ENCODE data around the gene HOOK2.
"Not testable (repeated sequence)": the region's sequence is repeated elsewhere in the genome, so short reads cannot be mapped to it uniquely, and the experiment has no call there.

Gene HOOK2, protein sequence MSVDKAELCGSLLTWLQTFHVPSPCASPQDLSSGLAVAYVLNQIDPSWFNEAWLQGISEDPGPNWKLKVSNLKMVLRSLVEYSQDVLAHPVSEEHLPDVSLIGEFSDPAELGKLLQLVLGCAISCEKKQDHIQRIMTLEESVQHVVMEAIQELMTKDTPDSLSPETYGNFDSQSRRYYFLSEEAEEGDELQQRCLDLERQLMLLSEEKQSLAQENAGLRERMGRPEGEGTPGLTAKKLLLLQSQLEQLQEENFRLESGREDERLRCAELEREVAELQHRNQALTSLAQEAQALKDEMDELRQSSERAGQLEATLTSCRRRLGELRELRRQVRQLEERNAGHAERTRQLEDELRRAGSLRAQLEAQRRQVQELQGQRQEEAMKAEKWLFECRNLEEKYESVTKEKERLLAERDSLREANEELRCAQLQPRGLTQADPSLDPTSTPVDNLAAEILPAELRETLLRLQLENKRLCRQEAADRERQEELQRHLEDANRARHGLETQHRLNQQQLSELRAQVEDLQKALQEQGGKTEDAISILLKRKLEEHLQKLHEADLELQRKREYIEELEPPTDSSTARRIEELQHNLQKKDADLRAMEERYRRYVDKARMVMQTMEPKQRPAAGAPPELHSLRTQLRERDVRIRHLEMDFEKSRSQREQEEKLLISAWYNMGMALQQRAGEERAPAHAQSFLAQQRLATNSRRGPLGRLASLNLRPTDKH

DNA sequence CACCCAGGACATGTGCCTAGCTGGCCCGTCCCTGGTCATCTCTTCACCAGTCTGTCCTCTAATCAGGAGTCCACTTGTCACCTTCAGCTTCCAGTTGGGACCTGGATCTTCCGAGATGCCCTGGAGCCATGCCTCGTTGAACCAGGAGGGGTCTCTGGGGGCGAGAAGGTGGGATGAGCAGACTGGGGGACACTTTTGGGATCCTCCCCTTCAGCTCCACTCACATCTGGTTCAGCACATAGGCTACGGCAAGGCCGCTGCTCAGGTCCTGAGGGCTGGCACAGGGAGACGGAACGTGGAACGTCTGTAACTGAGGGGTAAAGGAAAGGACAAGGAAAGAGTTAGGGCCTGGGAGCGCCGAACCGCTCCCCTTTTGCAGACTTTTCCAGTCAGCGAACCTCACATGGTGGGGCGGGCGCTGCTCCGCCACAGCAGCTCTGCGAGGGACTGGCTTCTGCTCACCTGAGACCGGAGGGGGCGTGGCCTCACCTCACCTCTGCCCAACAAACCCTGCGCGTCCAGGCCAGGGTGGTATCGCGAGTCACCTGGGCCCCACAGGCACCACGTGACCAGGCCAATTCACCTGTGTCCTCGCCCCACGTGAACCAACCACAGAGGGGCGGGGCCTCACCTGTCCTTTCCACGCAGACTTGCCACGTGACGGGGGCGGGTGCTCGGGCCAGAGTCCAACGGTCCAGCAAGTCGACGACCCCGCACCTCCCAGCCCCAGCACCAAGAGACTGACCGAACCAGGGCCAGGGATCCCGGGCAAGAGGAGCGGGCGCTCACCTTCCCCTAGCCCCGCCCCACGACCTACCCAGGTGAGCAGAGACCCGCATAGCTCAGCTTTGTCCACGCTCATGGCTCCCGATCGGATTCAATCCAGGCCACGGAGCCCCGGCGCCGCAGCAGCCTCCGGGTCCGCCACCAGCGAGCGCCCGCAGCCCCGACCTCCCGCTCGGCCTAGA, at the start of gene HOOK2:
TSS of gene HOOK2 (minus strand) at position 965 of the 968 bp plus-strand sequence. CDS start at position 862, 103 bp downstream.
- no peak for DNase-seq (ENCODE audit: low read depth in 2 of 2, low spot score in 1 of 2)

DNA sequence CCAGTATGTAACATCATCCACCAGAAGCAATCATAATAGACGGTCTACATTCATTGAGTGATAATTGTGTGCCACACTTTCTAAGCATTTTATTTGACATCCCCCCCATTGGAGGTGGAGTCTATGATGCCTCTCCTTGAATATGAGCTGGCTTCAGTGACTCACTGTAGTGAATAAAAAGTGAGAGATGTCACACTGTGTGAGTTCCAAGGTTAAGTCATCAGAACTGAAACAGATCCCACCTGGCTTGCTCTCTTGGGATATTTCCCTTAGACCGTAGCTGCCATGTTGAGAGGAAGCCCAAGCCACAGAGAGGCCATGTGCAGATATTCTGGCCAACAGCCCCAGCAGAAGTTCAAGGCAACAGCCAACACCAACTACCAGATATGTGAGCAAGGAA, 46.4 kb upstream of the HOOK2 start:
- DNase-seq (ENCODE audit: low read depth in 2 of 2, low spot score in 1 of 2): no peak

DNA sequence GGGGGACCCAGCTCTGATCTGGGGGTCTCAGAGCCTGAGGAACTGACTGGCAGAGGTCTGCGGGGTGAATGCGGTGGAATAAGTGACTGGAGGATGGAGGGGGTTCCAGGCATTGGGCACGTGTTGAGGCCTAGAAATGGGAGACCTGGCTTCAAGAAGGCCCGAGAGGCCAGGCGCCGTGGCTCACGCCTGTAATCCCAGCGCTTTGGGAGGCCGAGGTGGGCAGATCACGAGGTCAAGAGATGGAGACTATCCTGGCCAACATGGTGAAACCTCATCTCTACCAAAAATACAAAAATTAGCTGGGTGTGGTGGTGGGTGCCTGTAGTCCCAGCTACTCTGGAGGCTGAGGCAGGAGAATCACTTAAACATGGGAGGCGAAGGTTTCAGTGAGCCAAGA, 42.5 kb upstream of the HOOK2 start:
- DNase-seq (ENCODE audit: low read depth in 2 of 2, low spot score in 1 of 2): not testable (repeated sequence)

DNA sequence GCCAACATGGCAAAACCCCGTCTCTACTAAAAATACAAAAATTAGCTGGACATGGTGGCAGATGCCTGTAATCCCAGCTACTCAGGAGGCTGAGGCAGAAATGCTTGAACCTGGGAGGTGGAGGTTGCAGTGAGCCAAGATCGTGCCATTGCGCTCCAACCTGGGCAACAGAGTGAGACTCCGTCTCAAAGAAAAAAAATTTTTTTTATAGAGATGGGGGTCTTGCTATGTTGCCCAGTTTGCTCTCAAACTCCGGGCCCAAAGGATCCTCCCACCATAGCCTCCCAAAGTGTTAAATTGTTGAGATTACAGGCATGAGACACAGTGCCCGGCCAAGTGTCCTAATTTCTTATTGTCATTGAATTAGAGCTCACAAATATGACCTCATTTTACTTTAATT, 41.8 kb upstream of the HOOK2 start:
- DNase-seq (ENCODE audit: low read depth in 2 of 2, low spot score in 1 of 2): not testable (repeated sequence)

DNA sequence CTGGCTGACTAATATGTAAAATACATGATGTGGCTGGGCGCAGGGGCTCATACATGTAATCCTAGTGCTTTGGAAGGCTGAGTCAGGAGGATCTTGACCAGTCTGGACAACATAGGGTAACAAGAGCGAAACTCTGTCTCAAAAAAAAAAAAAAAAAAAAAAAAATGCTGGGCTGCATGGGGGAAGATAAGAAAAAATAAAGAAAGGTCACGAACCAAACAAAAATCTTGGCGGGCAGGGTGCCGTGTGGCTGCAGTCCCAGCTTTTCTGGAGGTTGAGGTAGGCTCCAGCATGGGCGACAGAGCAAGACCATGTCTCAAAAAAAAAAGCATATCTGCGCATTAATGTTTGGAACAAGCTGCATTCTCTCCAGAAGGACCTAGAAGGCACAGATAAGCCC, 39.7 kb upstream of the HOOK2 start:
- no peak for DNase-seq (ENCODE audit: low read depth in 2 of 2, low spot score in 1 of 2)

DNA sequence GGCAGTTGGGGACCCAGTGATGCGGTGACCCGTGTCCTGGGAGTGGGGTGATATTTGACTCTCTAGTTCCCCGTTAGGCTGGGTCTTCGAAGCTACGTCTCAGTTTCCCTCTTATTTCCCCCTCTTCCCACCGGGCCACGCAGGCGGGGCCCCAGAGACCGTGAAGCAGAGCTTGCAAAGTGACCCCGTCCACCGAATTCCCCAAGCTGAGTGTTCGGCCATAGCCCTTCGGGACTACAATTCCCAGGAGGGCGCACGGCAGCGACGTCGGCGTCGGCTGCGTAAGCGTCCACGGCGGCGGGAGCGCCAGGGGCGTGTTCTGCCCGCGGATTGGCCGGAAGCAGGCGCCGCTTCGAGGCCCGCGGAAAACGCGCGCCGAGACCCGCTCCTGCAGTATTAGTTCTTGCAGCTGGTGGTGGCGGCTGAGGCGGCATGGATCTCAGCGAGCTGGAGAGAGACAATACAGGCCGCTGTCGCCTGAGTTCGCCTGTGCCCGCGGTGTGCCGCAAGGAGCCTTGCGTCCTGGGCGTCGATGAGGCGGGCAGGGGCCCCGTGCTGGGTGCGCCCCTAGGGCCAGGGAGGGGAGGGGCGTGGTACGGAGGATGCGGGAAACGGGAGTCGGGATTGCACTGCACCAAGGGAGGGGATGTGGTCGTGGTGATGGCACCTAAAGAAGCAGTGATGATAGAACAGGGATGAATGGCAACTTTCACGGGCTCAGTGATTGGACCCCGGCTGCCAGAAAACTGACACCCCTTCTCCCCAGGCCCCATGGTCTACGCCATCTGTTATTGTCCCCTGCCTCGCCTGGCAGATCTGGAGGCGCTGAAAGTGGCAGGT, 31.1 kb upstream of the HOOK2 start, which contains the start of gene RNASEH2A:
TSS of gene RNASEH2A (plus strand) at position 343 of the 840 bp plus-strand sequence. CDS start at position 433, 90 bp downstream.
- peak; percentile 60 to 71 for DNase-seq (ENCODE audit: low read depth in 2 of 2, low spot score in 1 of 2)

DNA sequence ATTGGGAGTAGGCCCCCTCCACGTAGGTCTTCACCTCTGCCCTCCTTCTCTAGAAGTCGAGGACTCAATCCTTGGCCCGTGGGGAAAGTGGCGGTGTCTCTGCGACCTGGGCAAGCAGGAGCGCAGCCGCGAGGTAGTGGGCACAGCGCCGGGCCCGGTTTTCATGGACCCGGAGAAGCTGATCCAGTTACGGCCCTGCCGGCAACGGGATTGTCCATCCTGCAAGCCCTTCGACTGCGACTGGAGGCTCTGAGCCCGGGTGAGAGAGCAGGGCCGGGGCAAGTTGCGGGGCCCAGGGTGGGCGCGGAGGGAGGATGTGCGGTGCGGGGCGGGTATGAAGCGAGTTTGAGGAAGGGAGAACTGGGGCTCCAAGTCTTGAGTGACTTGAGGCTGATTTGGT, 28.7 kb upstream of the HOOK2 start:
- DNase-seq (ENCODE audit: low read depth in 2 of 2, low spot score in 1 of 2): no peak

DNA sequence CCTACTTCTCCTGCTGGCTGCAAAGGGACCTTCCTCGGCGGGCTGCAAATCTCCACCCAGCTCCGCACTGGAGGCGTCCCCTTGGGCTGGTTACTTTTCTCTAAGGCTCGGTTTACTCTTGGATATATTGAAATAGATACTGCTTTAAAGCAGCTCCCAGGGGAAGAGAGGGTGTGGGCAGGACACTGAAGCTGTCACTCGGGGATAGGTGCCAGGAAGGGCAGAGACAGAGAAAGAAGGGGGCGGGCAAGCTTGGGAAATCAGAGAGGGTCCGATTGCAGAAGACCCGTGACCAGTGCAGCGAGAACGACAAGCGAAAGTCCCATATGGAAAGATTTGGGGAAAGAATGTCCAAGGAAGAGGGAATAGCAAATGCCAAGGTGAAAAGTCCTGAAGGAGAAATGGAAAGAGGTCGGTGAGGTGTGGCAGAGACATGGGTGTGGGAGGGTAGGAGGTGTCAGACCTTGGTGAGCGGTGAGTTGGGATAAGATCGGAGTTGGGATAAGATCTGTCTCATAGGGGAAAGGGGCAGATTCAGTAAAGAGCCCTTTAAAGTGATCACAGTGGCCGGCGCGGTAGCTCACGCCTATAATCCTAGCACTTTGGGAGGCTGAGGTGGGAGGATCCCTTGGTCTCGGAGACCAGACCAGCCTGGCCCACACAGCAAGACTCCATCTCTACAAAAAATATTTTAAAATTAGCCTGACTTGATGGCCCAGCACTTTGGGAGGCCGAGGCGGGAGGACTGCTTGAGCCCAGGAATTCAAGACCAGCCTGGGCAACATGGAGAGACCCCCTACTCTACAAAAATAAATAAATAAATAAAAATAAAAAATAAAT, 27.1 kb upstream of the HOOK2 start:
- no peak for DNase-seq (ENCODE audit: low read depth in 2 of 2, low spot score in 1 of 2)

DNA sequence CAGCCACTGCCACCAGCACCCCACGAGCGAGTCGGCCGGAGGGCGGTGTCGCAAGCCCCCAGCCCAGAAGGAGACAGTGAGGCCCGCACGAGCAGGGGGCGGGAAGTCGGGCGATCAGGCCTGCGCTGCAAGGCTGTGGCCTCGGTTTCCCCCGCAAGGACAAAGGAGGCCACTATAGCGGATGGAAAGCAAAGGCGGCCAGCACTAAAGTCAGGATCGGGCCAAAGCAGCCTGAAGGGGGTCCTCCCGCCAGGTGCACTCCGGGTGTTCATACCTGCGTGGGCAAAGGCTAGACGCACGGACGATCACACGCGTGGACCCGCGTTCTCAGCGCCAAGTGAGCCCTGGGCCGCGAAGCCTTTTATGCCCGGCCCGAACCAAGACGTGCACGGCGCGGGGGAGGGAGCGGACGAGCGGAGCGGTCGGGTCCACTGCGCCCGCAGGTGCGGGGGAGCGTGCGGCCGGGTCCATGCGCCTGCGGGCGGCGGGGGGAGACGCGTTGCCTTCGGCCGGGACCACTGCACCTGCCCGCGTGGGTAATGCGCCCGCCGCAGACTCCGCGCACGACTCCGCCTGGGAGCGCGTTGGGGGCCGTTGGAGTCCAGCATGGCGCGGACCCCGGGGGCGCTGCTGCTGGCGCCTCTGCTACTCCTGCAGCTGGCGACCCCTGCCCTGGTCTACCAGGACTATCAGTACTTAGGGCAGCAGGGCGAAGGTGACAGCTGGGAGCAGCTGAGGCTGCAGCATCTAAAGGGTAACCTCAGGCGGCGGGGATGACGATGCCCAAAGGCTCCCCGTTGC, 26.3 kb upstream of the HOOK2 start, which contains the start of the genes PRDX2 and THSD8:
TSS of gene PRDX2 (minus strand) at position 335 of the 801 bp plus-strand sequence. CDS start 539 bp downstream, outside the sequence.
TSS of gene THSD8 (plus strand) at position 604 of the 801 bp plus-strand sequence. CDS start at position 607, 3 bp downstream.
- DNase-seq (ENCODE audit: low read depth in 2 of 2, low spot score in 1 of 2): peak in 1 of 2 donors; percentile 52

DNA sequence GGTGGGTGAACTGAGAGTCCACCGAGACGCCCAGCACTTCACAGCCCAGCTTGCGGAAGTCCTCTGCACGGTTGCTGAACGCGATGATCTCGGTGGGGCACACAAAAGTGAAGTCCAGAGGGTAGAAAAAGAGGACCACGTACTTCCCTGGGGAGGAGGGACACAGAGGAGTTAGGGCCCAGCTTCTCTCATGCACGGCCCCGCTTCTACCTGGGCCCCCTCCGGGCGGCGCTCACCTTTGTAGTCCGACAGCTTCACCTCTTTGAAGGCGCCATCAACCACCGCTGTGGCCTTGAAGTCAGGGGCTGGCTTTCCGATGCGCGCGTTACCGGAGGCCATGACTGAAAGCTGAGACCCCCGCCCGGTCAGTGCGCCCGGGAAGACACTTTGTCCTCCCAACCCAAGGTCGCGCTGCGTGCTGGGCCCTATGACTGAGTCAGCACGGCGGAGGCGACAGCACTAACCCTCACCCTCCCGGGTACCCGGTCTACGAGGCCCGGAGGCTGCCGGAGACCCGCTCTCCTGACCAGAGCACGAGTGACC, 25.6 kb upstream of the HOOK2 start:
- no peak for DNase-seq (ENCODE audit: low read depth in 2 of 2, low spot score in 1 of 2)

DNA sequence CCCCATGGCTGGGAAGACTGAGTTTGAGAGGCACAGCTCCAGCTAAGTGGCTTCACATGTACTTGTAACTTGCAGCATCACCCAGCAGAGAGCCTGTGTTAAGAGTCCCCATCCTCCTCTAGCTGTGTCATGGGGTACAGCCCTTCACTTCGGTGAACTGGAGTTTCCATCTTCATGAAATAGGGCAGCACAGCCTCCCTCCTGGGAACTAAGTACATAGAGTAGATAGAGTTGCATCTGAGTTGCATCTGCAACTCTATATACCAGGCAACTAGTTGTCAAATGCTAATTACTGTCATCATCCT, 25.1 kb upstream of the HOOK2 start:
- no peak for DNase-seq (ENCODE audit: low read depth in 2 of 2, low spot score in 1 of 2)

DNA sequence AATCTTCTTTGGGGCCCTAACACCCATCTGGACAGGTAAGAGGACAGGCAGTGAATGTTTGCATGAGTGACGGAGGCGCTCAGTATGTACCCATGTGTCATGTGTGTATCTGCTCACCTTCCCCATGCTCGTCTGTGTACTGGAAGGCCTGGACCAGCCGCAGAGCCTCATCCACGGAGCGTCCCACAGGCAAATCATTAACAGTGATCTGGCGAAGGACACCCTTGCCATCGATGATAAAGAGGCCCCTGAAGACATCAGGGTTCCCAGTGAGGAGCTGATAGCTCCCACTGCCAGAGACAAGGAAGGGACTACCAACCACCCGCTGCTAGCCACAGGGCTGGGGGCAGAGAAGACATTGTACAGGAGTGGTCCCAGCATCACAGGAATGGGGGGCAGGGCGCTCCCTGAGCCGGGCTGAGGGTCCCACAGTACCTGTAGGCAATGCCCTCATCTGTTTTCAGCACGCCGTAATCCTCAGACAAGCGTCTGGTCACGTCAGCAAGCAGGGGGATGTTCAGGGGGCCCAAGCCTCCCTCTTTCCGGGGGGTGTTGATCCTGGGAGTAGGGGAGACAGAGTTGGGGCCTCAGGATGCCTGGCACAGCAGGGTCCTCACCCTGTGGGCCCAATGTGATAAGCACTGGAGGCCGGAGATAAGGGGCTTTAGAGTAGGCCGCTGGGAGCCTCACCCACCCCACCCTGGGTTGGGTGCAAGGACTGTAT, 24.6 kb upstream of the HOOK2 start:
- no peak for DNase-seq (ENCODE audit: low read depth in 2 of 2, low spot score in 1 of 2)

DNA sequence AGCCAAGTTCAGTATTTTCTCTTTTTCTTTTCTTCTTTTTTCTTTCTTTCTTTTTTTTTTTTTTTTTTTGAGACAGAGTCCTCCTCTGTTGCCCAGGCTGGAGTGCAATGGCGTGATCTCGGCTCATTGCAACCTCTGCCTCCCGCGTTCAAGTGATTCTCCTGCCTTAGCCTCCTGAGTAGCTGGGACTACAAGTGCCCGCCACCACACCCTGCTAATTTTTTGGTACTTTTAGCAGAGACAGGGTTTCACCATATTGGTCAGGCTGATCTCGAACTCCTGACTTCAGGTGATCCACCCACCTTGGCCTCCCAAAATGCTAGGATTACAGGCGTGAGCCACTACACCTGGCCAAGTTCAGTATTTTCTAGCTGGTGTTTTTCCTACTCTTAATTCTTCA, 22.3 kb upstream of the HOOK2 start:
- not testable (repeated sequence) for DNase-seq (ENCODE audit: low read depth in 2 of 2, low spot score in 1 of 2)

DNA sequence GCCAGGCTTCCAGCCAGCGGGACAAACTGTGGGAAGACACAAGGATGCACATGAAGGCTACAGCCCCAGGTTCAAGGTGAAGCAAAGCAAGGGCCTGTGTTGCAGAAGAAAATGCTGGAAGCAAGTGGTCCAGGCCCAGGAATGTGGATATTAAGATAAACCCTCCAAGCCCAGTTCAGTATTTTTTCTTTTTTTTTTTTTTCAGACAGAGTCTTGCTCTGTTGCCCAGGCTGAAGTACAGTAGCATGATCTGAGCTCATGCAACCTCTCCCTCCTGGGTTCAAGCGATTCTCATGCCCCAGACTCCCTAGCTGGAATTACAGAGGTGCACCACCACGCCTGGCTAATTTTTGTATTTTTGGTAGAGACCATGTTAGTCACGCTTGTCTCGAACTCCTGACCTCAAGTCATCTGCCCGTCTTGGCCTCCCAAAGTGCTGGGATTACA, 21.8 kb upstream of the HOOK2 start:
- DNase-seq (ENCODE audit: low read depth in 2 of 2, low spot score in 1 of 2): no peak

DNA sequence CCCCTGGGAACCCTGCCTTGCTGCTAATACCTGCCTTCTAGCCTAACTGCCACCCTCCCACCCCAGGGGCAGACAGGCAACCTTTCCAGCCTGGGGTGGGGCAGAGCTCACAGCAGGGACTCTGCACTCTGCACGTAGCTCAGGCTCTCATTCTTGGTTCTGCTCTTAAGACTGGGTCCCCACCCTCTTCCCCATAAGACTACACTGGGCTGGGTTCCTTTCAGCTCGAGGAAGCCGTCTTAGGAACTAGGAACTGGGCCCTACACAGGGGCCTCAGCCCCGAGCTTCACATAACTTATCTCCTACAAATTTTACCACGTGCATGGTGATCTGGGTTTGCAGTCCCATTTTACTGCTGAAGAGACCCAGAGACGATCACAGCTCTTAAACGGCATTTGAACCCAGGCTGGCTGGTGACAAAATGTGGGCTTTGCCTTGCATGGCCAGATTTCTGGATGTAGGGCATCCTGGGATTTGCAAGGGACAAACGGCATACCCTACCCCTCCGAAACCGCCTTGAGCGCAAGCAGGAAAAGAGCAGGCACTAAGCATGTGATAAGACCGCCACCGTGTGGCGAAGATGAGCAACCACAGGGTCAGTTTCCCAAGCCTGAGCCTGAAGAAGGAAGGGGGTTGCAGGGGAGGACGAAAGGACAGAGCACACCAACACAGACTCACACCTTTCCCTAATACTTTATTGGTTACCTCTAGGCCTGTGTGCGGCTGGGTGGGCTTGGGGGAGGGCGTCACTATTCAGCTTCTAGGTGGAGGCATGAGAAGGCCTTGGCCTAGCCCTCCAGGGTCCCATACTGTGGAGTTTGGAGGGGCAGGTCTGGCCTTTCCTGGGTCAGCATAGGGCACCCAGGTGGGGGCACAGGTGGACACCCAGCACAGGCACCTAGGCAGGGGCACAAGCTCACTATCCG, 21.1 kb upstream of the HOOK2 start:
- DNase-seq (ENCODE audit: low read depth in 2 of 2, low spot score in 1 of 2): no peak

DNA sequence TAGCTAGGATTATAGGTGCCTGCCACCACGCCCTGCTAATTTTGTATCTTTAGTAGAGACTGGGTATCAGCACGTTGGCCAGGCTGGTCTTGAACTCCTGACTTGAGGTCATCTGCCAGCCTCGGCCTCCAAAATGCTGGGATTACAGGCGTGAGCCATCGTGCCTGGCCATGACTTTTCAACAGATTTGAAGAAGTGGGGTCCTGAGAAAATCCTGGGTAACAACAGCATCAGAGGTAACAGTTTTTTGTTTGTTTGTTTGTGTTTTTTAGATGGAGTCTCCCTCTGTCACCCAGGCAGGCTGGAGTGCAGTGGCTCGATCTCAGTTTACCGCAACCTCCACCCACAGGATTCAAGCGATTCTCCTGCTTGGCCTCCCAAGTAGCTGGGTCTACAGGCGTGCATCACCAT, 19.6 kb upstream of the HOOK2 start:
- no peak for DNase-seq (ENCODE audit: low read depth in 2 of 2, low spot score in 1 of 2)
